WTC11 (cell line): ENCODE measurements around the gene TULP1. TPM values are rescaled to one million over a fixed set of nuclear protein-coding genes. Genes with fewer than 3 reads are reported as not detected.

ENCODE experiments used
- ESRRA ChIP-seq: sonication (generic); formaldehyde crosslinking; IDR thresholded peaks from 2 replicates; pipeline ENCODE4 v1.8.1; 2022; ENCODE audit warnings: mild to moderate bottlenecking, missing genetic modification reagents, borderline replicate concordance
- microRNA-seq: library from miRNA; unstranded; fragments of <30 nt; microRNA quantifications from one replicate; pipeline ENCODE4 v1.2.0, GENCODE V29; 2022; ENCODE audit warnings: borderline number of aligned reads
- total RNA-seq: library from RNA; stranded (reverse); gene quantifications from 3 replicates; pipeline ENCODE4 v1.2.3, GENCODE V29; 2021
- TF ChIP-seq, protein P1 (sequence below): fragments of 200-600 bp; IDR thresholded peaks from 2 replicates; pipeline ENCODE4 v1.8.0; 2022; ENCODE audit warnings: antibody characterized with exemption

TULP1 gene
- total RNA-seq, 1 experiment from 2014 or later: 2.9 TPM

DNA sequence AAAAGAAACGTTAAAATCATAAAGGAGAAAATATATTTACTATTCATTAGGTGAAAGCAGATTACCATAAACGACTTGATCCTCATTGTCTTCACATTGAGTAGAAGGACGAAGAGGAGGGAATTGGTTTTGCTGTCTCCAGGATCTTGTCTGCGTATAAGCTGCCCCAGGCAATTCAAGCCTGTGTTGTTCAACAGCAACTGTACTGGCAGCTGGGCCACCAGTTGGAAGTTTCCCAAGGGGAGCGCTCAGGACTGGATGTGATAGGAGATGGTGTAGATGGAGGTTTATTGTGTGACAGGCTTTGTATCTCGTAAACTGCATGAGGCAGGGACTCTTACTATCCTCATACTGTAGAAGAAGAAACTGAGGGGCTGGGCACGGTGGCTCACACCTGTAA is 64.5 kb downstream of the TULP1 start (continued):
- TF ChIP-seq, protein P1, sequence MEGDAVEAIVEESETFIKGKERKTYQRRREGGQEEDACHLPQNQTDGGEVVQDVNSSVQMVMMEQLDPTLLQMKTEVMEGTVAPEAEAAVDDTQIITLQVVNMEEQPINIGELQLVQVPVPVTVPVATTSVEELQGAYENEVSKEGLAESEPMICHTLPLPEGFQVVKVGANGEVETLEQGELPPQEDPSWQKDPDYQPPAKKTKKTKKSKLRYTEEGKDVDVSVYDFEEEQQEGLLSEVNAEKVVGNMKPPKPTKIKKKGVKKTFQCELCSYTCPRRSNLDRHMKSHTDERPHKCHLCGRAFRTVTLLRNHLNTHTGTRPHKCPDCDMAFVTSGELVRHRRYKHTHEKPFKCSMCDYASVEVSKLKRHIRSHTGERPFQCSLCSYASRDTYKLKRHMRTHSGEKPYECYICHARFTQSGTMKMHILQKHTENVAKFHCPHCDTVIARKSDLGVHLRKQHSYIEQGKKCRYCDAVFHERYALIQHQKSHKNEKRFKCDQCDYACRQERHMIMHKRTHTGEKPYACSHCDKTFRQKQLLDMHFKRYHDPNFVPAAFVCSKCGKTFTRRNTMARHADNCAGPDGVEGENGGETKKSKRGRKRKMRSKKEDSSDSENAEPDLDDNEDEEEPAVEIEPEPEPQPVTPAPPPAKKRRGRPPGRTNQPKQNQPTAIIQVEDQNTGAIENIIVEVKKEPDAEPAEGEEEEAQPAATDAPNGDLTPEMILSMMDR: no peak
- no peak for TF ChIP-seq ESRRA (CRISPR knock-in tag)

Small RNA genes within 50 kb of the gene (microRNA-seq; reads per million reads assigned to microRNA genes)
- gene MIR7111: 2.8 reads per million

Other genes starting within 250 kb of the TULP1 start
- 11.3 to 12.8 TPM (median 11.4 TPM) in 3 replicates for gene DEF6, start 215.1 kb downstream of the TULP1 start, total RNA-seq
- 14.7 to 17.1 TPM (median 16.8 TPM) in 3 replicates for gene PPARD, start 170.3 kb downstream of the TULP1 start, total RNA-seq
- gene FANCE, start 60.6 kb downstream of the TULP1 start, total RNA-seq: 15.7 to 22.3 TPM (median 17.6 TPM) in 3 replicates
- 1,829 to 2,044 TPM (median 2,031 TPM) in 3 replicates for gene RPL10A, start 44.5 kb downstream of the TULP1 start, total RNA-seq
- 32.0 to 34.3 TPM (median 33.9 TPM) in 3 replicates for gene TEAD3, start 15.8 kb downstream of the TULP1 start, total RNA-seq
- 27.0 to 29.4 TPM (median 27.2 TPM) in 3 replicates for gene FKBP5, start 176.0 kb upstream of the TULP1 start, total RNA-seq
- gene ARMC12, start 224.1 kb upstream of the TULP1 start, total RNA-seq: 1.0 to 2.0 TPM (median 1.4 TPM) in 3 replicates